Mucosa of stomach (tissue), 1 donor: Measurements from ENCODE around the gene TMEM98.
"Not testable (repeated sequence)": the region's sequence is repeated elsewhere in the genome, so short reads cannot be mapped to it uniquely, and the experiment has no call there.

Experiments used
- H3K27me3 ChIP-seq: one replicate; pipeline ENCODE4 v1.7.0; 2013; ENCODE audit warnings: mild to moderate bottlenecking, low read length; ENCODE audit not compliant: control insufficient read depth, insufficient read depth
- H3K36me3 ChIP-seq: one replicate; pipeline ENCODE4 v1.7.0; 2013; ENCODE audit warnings: low read length; ENCODE audit not compliant: control insufficient read depth, insufficient read depth
- H3K4me1 ChIP-seq: one replicate; pipeline ENCODE4 v1.7.0; 2013; ENCODE audit warnings: mild to moderate bottlenecking, low read length; ENCODE audit not compliant: control insufficient read depth, insufficient read depth
- H3K4me3 ChIP-seq: one replicate; pipeline ENCODE4 v1.7.0; 2013; ENCODE audit warnings: low read length
- H3K9ac ChIP-seq: one replicate; pipeline ENCODE4 v1.7.0; 2013; ENCODE audit warnings: mild to moderate bottlenecking, low read length, moderate library complexity
- H3K9me3 ChIP-seq: one replicate; pipeline ENCODE4 v1.7.0; 2013; ENCODE audit warnings: mild to moderate bottlenecking, low read length, moderate library complexity; ENCODE audit not compliant: control insufficient read depth
- donor health status: Pancreatic carcinoma.

The TMEM98 gene

GRCh38 chr17:32949181-32949580 is 21.2 kb downstream of the TMEM98 start:
- H3K4me3 ChIP-seq: no peak overlapping the region
- no peaks in the 10 kb centered on the region for H3K36me3 ChIP-seq
- no peaks in the 10 kb centered on the region for H3K9me3 ChIP-seq
- H3K4me1 ChIP-seq: peaks cover 16% of the 10 kb centered on the region
- H3K27me3 ChIP-seq: no peaks in the 10 kb centered on the region
- no peak overlapping the region for H3K9ac ChIP-seq

GRCh38 chr17:32952491-32952890 is 24.5 kb downstream of the TMEM98 start:
- not testable (repeated sequence) for H3K4me3 ChIP-seq, H3K9me3 ChIP-seq, H3K27me3 ChIP-seq, H3K36me3 ChIP-seq, H3K9ac ChIP-seq
- peaks cover 34% of the 10 kb centered on the region for H3K4me1 ChIP-seq

- Histone ChIP-seq H3K9ac (no peak overlapping the region), H3K4me3 (no peak overlapping the region)
Measured at GRCh38 chr17:32953045-32953444, 25.1 kb downstream of the TMEM98 start.

GRCh38 chr17:32953857-32954256 is 25.9 kb downstream of the TMEM98 start:
- Histone ChIP-seq H3K4me3 (no peak overlapping the region), H3K9me3 (no peaks in the 10 kb centered on the region), H3K27me3 (no peaks in the 10 kb centered on the region), H3K36me3 (no peaks in the 10 kb centered on the region), H3K4me1 (peaks cover 34% of the 10 kb centered on the region), H3K9ac (no peak overlapping the region)

More at GRCh38 chr17:32953045-32953444, 25.1 kb downstream of the TMEM98 start:
- no peaks in the 10 kb centered on the region for H3K27me3 ChIP-seq
- no peaks in the 10 kb centered on the region for H3K9me3 ChIP-seq
- no peaks in the 10 kb centered on the region for H3K36me3 ChIP-seq
- peaks cover 34% of the 10 kb centered on the region for H3K4me1 ChIP-seq

GRCh38 chr17:32954477-32954876 is 26.5 kb downstream of the TMEM98 start:
- Histone ChIP-seq H3K9ac (no peak overlapping the region), H3K9me3 (no peaks in the 10 kb centered on the region), H3K36me3 (no peaks in the 10 kb centered on the region), H3K27me3 (no peaks in the 10 kb centered on the region), H3K4me1 (peaks cover 34% of the 10 kb centered on the region), H3K4me3 (no peak overlapping the region)

- no peaks in the 10 kb centered on the region for H3K36me3 ChIP-seq
- peaks cover 34% of the 10 kb centered on the region for H3K4me1 ChIP-seq
- H3K9me3 ChIP-seq: no peaks in the 10 kb centered on the region
- no peaks in the 10 kb centered on the region for H3K27me3 ChIP-seq
- no peak overlapping the region for H3K9ac ChIP-seq
- no peak overlapping the region for H3K4me3 ChIP-seq
Measured at GRCh38 chr17:32955155-32955554, 27.2 kb downstream of the TMEM98 start.

- H3K36me3 ChIP-seq: no peaks in the 10 kb centered on the region
- no peaks in the 10 kb centered on the region for H3K27me3 ChIP-seq
- peaks cover 44% of the 10 kb centered on the region for H3K4me1 ChIP-seq
- no peak overlapping the region for H3K9ac ChIP-seq
- no peaks in the 10 kb centered on the region for H3K9me3 ChIP-seq
- no peak overlapping the region for H3K4me3 ChIP-seq
Measured at GRCh38 chr17:32956240-32956970, 28.5 kb downstream of the TMEM98 start.

GRCh38 chr17:32958418-32958817 is 30.5 kb downstream of the TMEM98 start:
- Histone ChIP-seq H3K36me3 (no peaks in the 10 kb centered on the region), H3K4me1 (peaks cover 54% of the 10 kb centered on the region), H3K9me3 (no peaks in the 10 kb centered on the region), H3K27me3 (no peaks in the 10 kb centered on the region), H3K9ac (no peak overlapping the region), H3K4me3 (no peak overlapping the region)

- H3K27me3 ChIP-seq: no peaks in the 10 kb centered on the region
- peaks cover 32% of the 10 kb centered on the region for H3K4me1 ChIP-seq
- H3K36me3 ChIP-seq: no peaks in the 10 kb centered on the region
- H3K9me3 ChIP-seq: no peaks in the 10 kb centered on the region
- no peak overlapping the region for H3K9ac ChIP-seq
- no peak overlapping the region for H3K4me3 ChIP-seq
Measured at GRCh38 chr17:32960815-32961214, 32.9 kb downstream of the TMEM98 start.

GRCh38 chr17:32962320-32962711 is 34.4 kb downstream of the TMEM98 start:
- Histone ChIP-seq H3K9ac (no peak overlapping the region), H3K9me3 (no peaks in the 10 kb centered on the region), H3K4me3 (no peak overlapping the region), H3K4me1 (peaks cover 24% of the 10 kb centered on the region), H3K36me3 (no peaks in the 10 kb centered on the region), H3K27me3 (no peaks in the 10 kb centered on the region)

GRCh38 chr17:32964541-32964940 is 36.6 kb downstream of the TMEM98 start:
- Histone ChIP-seq H3K9ac (no peak overlapping the region), H3K9me3 (no peaks in the 10 kb centered on the region), H3K27me3 (no peaks in the 10 kb centered on the region), H3K4me1 (peaks cover 24% of the 10 kb centered on the region), H3K4me3 (no peak overlapping the region), H3K36me3 (no peaks in the 10 kb centered on the region)

GRCh38 chr17:32969231-32969630 is 41.3 kb downstream of the TMEM98 start:
- H3K9ac ChIP-seq, H3K36me3 ChIP-seq, H3K27me3 ChIP-seq, H3K4me3 ChIP-seq, H3K9me3 ChIP-seq: not testable (repeated sequence)
- peaks cover 16% of the 10 kb centered on the region for H3K4me1 ChIP-seq

- no peaks in the 10 kb centered on the region for H3K9me3 ChIP-seq
- no peaks in the 10 kb centered on the region for H3K36me3 ChIP-seq
Measured at GRCh38 chr17:32970281-32970680, 42.3 kb downstream of the TMEM98 start.

More at GRCh38 chr17:32970281-32970680, 42.3 kb downstream of the TMEM98 start:
- Histone ChIP-seq H3K4me3 (no peak overlapping the region), H3K4me1 (peaks cover 16% of the 10 kb centered on the region), H3K27me3 (no peaks in the 10 kb centered on the region), H3K9ac (no peak overlapping the region)
